UCSD-AML1 (cell line): Measurements from ENCODE around the gene MAML3.

ENCODE experiments used
- DNase-seq: peaks from one replicate; lab custom pipeline; 2025; ENCODE audit not compliant: unreplicated experiment; lab: John Stamatoyannopoulos, UW

MAML3 gene

DNA sequence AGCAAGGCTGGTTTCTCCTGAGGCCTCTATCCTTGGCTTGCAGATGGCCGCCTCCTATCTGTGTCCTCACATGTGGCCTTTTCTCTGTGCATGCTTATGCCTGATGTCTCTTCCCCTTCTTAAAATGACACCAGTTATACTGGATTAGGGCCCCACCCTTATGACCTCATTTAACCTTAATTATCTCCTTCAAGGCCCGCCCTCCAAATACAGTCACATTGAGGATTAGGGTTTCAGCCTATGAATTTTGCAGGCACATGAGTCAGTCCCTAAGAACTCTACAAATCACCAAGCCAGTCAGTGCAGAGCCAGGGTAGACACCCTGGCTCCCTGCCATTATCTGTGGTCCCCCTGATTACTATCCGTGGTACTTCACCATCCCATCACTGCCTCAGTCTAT lies 51.6 kb downstream of the MAML3 start:
- DNase-seq: no peak

DNA sequence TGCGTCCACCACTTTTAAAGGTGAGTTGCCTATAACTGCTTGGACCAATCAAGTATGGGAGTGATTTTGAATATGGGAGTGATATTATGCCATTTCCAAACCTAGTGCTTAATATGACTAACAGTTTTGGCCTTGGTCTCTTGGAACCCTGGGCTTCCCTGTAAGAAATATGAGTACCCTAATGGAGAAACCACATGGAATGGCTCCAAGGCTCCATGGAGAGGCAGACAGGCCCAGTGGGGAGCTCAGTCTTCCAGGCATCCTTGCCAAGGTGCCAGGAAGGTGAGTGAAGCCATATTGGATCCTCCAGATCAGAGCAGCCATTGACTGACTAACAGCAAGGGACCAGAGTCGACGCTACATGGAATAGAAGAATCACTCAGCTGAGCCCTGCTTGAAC lies 53.2 kb downstream of the MAML3 start:
- DNase-seq: no peak

DNA sequence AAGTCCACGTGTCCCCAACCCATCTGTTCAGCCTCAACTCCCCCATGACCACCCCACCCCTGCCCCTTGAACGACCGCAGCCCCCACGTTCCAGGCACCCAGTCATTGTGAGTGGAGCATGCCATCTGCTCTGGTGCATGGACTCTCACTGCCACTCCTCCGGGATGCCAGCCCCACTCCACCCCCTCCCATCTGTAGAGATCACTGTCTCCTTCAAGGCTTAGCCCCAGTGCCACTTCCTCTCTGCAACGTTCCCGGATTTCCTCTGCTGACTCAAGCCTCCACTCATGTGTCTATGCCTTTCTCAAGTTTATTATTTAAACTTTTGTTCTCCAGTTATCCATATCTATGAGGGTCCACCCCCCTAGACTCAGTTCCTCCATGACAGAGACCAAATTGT lies 54.0 kb downstream of the MAML3 start:
- peak; percentile 81 for DNase-seq

DNA sequence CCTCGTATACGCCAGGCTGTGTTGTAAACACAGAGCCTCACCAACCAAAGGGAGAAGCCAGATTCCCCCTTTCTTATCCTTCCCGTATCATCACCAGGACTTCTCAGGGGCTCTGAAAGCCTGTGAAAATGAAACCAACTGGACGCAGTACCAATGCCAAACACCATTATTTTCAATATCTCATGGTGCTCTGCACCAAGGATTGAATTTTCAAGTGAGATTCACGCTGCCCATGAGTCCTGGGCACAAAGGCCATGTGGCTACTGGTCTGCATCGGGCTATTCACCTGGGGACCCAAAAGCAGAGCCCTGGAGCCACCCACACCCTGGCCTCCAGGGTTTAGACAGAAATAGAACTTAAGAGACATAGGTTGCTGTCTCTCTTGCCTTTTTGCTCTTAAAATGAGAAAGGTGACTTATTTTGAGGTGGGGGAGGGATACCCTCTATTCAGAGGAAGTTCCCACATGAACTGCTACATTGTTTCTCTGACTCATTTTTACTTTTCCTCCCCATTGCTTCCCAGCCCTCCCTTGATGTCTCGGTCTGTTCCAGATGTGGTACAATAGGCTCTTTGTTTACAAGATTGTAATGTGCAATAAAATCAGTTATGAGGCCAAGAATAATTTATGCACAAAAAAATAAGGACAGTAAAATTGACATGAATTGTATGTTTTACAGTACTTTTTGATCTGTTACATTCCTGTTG lies 55.4 kb downstream of the MAML3 start:
- DNase-seq: peak; percentile 17

DNA sequence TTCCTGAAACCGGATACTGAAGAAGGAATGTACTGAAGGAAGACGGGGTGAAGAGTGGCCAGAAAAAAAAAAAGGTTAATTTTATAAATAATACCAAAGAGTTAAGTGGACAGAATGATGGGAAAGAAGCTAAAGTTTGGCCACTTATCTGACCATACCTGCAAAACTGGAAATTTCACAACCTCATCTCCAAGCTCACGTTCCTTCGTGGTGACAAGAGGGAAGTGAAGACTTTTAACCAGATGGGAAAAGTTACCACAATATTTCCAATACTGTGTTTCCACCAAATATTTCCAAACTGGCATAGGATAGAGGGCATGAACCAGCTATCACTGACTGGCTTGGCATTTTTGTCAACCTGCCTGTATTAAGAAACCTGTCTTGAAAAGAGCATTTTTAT lies 56.4 kb downstream of the MAML3 start:
- DNase-seq: no peak

DNA sequence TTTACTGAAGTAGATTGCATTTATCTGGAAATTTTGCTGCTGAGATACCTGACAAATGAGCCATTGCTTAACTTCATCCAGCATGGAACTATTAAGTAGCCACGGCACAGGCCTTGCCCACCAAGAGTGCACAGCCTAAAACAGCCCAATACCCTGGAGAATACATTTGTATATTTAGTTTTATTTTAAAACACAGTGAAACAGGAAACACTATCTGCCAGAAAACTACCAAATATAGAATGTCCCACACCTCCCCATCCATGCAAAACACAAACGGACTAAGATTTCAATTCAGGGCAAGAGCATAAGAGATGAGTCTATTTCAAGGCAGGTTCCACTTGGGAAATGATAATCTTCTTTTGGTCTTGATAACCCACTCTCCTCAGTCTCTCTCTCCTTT lies 57.1 kb downstream of the MAML3 start:
- DNase-seq: no peak

GRCh38 chr4:140096483-140096861 lies 57.5 kb downstream of the MAML3 start:
- no peak for DNase-seq

- DNase-seq: peak; percentile 74
Measured at GRCh38 chr4:140095694-140096482, 58.1 kb downstream of the MAML3 start.

GRCh38 chr4:140094438-140095420 lies 59.3 kb downstream of the MAML3 start:
- peak; percentile 84 for DNase-seq

DNA sequence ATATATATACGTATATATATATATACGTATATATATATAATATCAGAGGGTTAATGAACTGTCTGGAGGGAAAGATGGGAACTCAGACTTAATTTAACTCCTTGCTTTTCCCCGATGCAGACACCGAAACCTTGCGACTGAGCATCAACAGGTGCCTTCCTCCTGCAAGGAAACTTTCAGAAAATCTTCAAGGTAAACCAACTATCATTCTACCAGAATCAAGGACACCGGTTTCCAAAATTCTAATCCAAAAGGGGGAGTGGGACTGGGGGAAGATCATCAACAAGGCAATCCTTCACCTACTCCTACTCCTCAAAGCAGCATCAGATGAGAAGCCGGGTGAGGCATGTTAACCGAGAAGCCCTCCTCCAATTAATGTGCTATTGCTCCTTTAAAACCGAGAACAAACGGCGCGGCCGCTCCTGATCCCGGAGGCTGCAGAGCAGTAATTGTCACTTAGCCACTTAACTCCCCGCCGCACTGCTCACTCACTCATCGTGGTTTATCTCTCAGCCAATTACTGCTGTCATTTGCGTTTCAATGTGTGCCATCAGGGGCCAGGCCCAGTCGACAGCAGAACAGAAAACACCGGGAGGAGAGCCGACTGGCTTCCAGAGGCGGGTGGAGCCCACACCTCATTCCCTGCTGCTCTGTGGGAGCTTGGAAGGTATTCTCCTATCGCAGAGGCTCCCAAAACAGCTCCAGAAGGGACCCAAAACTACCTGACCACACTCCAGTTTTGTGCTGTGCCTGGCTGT lies 61.7 kb downstream of the MAML3 start:
- DNase-seq: peak; percentile 31

GRCh38 chr4:140091305-140091704 lies 62.7 kb downstream of the MAML3 start:
- no peak for DNase-seq

DNA sequence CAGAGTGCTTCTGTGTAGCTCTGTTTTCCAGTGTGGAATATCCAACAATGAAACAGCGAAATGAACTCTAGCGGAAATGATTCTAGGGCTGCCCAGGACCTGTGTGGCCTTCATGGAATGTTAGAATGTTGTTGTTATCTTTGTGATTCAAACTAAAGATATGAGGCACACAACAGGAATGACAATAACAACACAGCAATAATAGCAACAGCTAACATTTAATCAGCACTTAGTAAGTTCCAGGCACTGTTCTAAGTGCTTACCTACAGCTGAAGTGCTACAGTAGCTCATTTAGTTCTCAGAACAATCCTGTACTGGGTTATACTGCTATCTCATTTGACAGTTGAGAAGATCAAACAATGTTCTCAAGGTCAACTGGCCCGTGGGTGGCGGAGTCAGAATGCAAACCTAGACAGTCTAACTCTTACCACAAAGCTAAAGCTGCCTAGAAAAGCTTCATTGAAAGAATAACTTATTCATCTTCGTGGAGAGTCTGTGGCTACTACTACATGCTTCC lies 63.7 kb downstream of the MAML3 start:
- DNase-seq: no peak

- no peak for DNase-seq
Measured at GRCh38 chr4:140089216-140089615, 64.8 kb downstream of the MAML3 start.

GRCh38 chr4:140088323-140088967 lies 65.5 kb downstream of the MAML3 start:
- DNase-seq: no peak

DNA sequence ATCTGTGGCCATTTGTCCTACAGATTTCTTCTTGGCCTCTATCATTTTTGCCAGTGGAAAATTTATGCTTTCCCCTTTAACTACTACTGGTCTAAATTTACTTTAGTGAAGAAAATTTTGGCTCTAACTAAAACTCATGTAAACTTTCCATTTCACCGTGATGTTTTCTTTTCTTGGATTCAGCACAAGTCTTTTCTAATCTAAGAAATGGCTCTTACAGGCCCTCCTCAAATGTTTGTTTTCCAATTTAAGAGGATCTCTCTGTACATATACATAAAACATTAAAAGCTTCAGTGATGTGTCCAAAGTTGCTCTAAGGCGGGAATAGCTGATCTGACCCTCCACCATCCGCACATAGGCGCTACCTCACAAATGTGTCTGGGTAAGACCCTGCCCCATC lies 68.1 kb downstream of the MAML3 start:
- DNase-seq: no peak

GRCh38 chr4:140085062-140085622 lies 68.8 kb downstream of the MAML3 start:
- DNase-seq: no peak

- no peak for DNase-seq
Measured at GRCh38 chr4:140084385-140084784, 69.6 kb downstream of the MAML3 start.

GRCh38 chr4:140082391-140082755 lies 71.6 kb downstream of the MAML3 start:
- no peak for DNase-seq

- DNase-seq: no peak
Measured at GRCh38 chr4:140081641-140082390, 72.2 kb downstream of the MAML3 start.
